GM23338 (cell line): ENCODE data around the gene CLEC2B. TPM values are rescaled to one million over a fixed set of nuclear protein-coding genes. Genes with fewer than 3 reads are reported as not detected.

Experiments
- ATAC-seq: fragments of 200-7000 bp; cut with Tn5 transposase; 3 replicates; pipeline ENCODE4 v1.9.1; 2020
- DNase-seq: peaks from one replicate; pipeline ENCODE4 v3.0.0-alpha.2; 2015; ENCODE audit warnings: low spot score
- H2AFZ ChIP-seq: fragments of 200-600 bp; sonication (generic); 2 replicates; pipeline ENCODE4 v1.8.0; 2016; ENCODE audit warnings: antibody characterized with exemption, mild to moderate bottlenecking, moderate library complexity
- H3F3A ChIP-seq: fragments of 200-600 bp; sonication (generic); replicated peaks from 2 replicates; pipeline ENCODE4 v1.8.0; 2017; ENCODE audit warnings: antibody characterized with exemption, mixed run types, low read depth
- H3K27ac ChIP-seq: fragments of 200-600 bp; sonication (generic); 2 replicates; pipeline ENCODE4 v1.6.1; 2016; ENCODE audit warnings: low read depth
- H3K27me3 ChIP-seq: fragments of 200-600 bp; sonication (generic); 2 replicates; pipeline ENCODE4 v1.8.0; 2016; ENCODE audit warnings: mild to moderate bottlenecking, mixed run types, moderate library complexity; ENCODE audit not compliant: insufficient read depth
- H3K36me3 ChIP-seq: fragments of 200-600 bp; sonication (generic); 2 replicates; pipeline ENCODE4 v1.8.0; 2016; ENCODE audit warnings: mild to moderate bottlenecking; ENCODE audit not compliant: insufficient read depth
- H3K4me1 ChIP-seq: fragments of 200-600 bp; sonication (generic); 2 replicates; pipeline ENCODE4 v1.8.0; 2016; ENCODE audit warnings: mild to moderate bottlenecking, moderate library complexity; ENCODE audit not compliant: insufficient read depth
- H3K4me2 ChIP-seq: fragments of 200-600 bp; sonication (generic); 2 replicates; pipeline ENCODE4 v1.7.1; 2017; ENCODE audit warnings: mixed run types
- H3K4me3 ChIP-seq: fragments of 200-600 bp; sonication (generic); 2 replicates; pipeline ENCODE4 v1.6.1; 2016; ENCODE audit warnings: mixed run types
- H3K79me2 ChIP-seq: fragments of 200-600 bp; sonication (generic); replicated peaks from 2 replicates; pipeline ENCODE4 v1.8.0; 2017; ENCODE audit warnings: mild to moderate bottlenecking; ENCODE audit not compliant: insufficient read depth
- H3K9me2 ChIP-seq: fragments of 200-600 bp; sonication (generic); 2 replicates; pipeline ENCODE4 v1.8.0; 2017; ENCODE audit not compliant: insufficient read depth
- H4K20me1 ChIP-seq: fragments of 200-600 bp; sonication (generic); replicated peaks from 2 replicates; pipeline ENCODE4 v1.8.0; 2017; ENCODE audit warnings: mild to moderate bottlenecking; ENCODE audit not compliant: insufficient read depth
- H3K27ac Mint-ChIP-seq: 2 replicates; pipeline ENCODE4 v1.8.0; 2020; ENCODE audit warnings: inconsistent platforms, mild to moderate bottlenecking, moderate library complexity, mixed read lengths
- H3K27me3 Mint-ChIP-seq: 3 replicates; pipeline ENCODE4 v1.8.0; 2022; ENCODE audit warnings: low read depth, mild to moderate bottlenecking, moderate library complexity, mixed read lengths, inconsistent platforms; ENCODE audit not compliant: insufficient read depth, poor library complexity
- H3K36me3 Mint-ChIP-seq: 3 replicates; pipeline ENCODE4 v1.8.0; 2021; ENCODE audit warnings: low read depth, mild to moderate bottlenecking, inconsistent platforms, moderate library complexity, mixed read lengths
- H3K4me1 Mint-ChIP-seq: 3 replicates; pipeline ENCODE4 v1.8.0; 2020; ENCODE audit warnings: mild to moderate bottlenecking, inconsistent platforms, mixed read lengths
- H3K4me3 Mint-ChIP-seq: 3 replicates; pipeline ENCODE4 v1.8.0; 2021; ENCODE audit warnings: moderate library complexity, mild to moderate bottlenecking, inconsistent platforms, mixed read lengths
- H3K9me3 Mint-ChIP-seq: 3 replicates; pipeline ENCODE4 v1.8.0; 2020; ENCODE audit warnings: moderate library complexity, mild to moderate bottlenecking, inconsistent platforms, mixed read lengths
- CREB1 ChIP-seq: fragments of 250-450 bp; sonication (Bioruptor Pico); IDR thresholded peaks from 2 replicates; pipeline ENCODE4 v1.5.0; 2020; ENCODE audit warnings: low read depth, mild to moderate bottlenecking, moderate library complexity
- EZH2 ChIP-seq: fragments of 200-600 bp; sonication (generic); IDR thresholded peaks from one replicate; pipeline ENCODE4 v1.8.0; 2017; ENCODE audit warnings: antibody characterized with exemption, mild to moderate bottlenecking, low read depth; ENCODE audit not compliant: unreplicated experiment
- EZH2phosphoT487 ChIP-seq: fragments of 200-600 bp; sonication (generic); IDR thresholded peaks from one replicate; pipeline ENCODE4 v1.8.1; 2018; ENCODE audit warnings: antibody characterized with exemption; ENCODE audit not compliant: unreplicated experiment
- JUNB ChIP-seq: IDR thresholded peaks from one replicate; pipeline ENCODE4 v1.6.1; 2016; ENCODE audit warnings: antibody characterized with exemption; ENCODE audit not compliant: unreplicated experiment
- NANOG ChIP-seq: IDR thresholded peaks from 2 replicates; pipeline ENCODE4 v1.6.1; 2016; ENCODE audit warnings: antibody characterized with exemption, borderline replicate concordance
- POLR2AphosphoS5 ChIP-seq: IDR thresholded peaks from 2 replicates; pipeline ENCODE4 v1.6.1; 2016; ENCODE audit warnings: antibody characterized with exemption, low read depth
- STAT1 ChIP-seq: IDR thresholded peaks from one replicate; pipeline ENCODE4 v1.6.1; 2016; ENCODE audit warnings: antibody characterized with exemption; ENCODE audit not compliant: unreplicated experiment
- ZNF114 ChIP-seq: fragments of 250-450 bp; sonication (Bioruptor Pico); IDR thresholded peaks from 2 replicates; pipeline ENCODE4 v1.5.0; 2020; ENCODE audit warnings: mild to moderate bottlenecking, moderate library complexity
- ZNF331 ChIP-seq: fragments of 250-450 bp; sonication (Bioruptor Pico); IDR thresholded peaks from 2 replicates; pipeline ENCODE4 v1.5.0; 2020; ENCODE audit warnings: low read depth, mild to moderate bottlenecking, moderate library complexity
- polyA plus RNA-seq: library from polyadenylated mRNA; unstranded; fragments of >200 nt; fragmentation: Nextera tagmentation; extraction: Ambion mirVana; gene quantifications from 2 replicates; pipeline ENCODE4 v1.2.1, GENCODE V29; 2016
- total RNA-seq: library from RNA; depleted of rRNA; stranded (reverse); fragments of >200 nt; shearing (Covaris generic); gene quantifications from 2 replicates; pipeline ENCODE4 v1.2.3, GENCODE V29; 2014
- TF ChIP-seq, protein P1 (sequence below): fragments of 250-450 bp; sonication (Bioruptor Pico); IDR thresholded peaks from 2 replicates; pipeline ENCODE4 v1.5.0; 2020; ENCODE audit warnings: mild to moderate bottlenecking, moderate library complexity
- TF ChIP-seq, protein P2 (sequence below): IDR thresholded peaks from one replicate; pipeline ENCODE4 v1.6.1; 2018; ENCODE audit warnings: antibody characterized with exemption; ENCODE audit not compliant: unreplicated experiment
- TF ChIP-seq, protein P3 (sequence below), 2 experiments: fragments of 200-600 bp in 1 of 2; sonication (generic) in 1 of 2; conservative IDR thresholded peaks; 2 replicates each; pipeline versions ENCODE4 v1.5.1 to v1.6.1; 2016 to 2017; ENCODE audit warnings: antibody characterized with exemption in 2 of 2, low read depth in 2 of 2, mild to moderate bottlenecking in 2 of 2, moderate library complexity in 1 of 2
- TF ChIP-seq, protein P4 (sequence below): IDR thresholded peaks from 2 replicates; pipeline ENCODE4 v1.6.1; 2016; ENCODE audit warnings: antibody characterized with exemption

CLEC2B gene
- total and polyA plus RNA-seq, 2 experiments from 2014 or later = not detected

DNA sequence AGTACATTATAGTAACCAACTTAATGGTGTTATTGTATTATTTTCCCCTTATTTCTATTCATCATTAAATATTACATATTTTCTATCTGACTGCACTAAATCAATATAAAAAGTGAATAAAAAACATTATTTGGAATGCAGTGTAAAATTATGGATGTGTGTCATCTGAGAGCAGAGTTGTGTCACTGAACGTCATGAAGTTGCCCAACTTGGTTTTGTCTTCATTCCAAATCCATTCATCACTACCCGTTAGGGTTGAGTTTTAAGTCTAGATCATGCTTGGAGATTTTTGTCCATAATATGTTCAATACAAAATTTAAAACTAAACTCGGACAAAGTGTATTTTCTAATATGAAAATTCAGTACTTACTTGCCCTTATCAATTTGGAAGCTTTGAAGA, 25.7 kb downstream of the CLEC2B start:
- no peaks in the 10 kb centered on the region for H3K36me3 Mint-ChIP-seq
- H3K27me3 ChIP-seq = no peaks in the 10 kb centered on the region
- no peak overlapping the region for H3K27ac Mint-ChIP-seq
- ATAC-seq = no peak
- H3K4me3 Mint-ChIP-seq = no peak overlapping the region
- H4K20me1 ChIP-seq = no peaks in the 10 kb centered on the region
- no peak overlapping the region for H2AFZ ChIP-seq
- H3K27me3 Mint-ChIP-seq = no peaks in the 10 kb centered on the region
- H3K4me2 ChIP-seq = no peak overlapping the region
- DNase-seq = no peak
- no peak overlapping the region for H3K4me3 ChIP-seq
- no peaks in the 10 kb centered on the region for H3K9me3 Mint-ChIP-seq
- no peaks in the 10 kb centered on the region for H3K79me2 ChIP-seq
- H3K9me2 ChIP-seq = peaks cover 8% of the 10 kb centered on the region; the same call in 1 of the 2 replicates
- no peaks in the 10 kb centered on the region for H3K36me3 ChIP-seq
- TF ChIP-seq, protein P1, sequence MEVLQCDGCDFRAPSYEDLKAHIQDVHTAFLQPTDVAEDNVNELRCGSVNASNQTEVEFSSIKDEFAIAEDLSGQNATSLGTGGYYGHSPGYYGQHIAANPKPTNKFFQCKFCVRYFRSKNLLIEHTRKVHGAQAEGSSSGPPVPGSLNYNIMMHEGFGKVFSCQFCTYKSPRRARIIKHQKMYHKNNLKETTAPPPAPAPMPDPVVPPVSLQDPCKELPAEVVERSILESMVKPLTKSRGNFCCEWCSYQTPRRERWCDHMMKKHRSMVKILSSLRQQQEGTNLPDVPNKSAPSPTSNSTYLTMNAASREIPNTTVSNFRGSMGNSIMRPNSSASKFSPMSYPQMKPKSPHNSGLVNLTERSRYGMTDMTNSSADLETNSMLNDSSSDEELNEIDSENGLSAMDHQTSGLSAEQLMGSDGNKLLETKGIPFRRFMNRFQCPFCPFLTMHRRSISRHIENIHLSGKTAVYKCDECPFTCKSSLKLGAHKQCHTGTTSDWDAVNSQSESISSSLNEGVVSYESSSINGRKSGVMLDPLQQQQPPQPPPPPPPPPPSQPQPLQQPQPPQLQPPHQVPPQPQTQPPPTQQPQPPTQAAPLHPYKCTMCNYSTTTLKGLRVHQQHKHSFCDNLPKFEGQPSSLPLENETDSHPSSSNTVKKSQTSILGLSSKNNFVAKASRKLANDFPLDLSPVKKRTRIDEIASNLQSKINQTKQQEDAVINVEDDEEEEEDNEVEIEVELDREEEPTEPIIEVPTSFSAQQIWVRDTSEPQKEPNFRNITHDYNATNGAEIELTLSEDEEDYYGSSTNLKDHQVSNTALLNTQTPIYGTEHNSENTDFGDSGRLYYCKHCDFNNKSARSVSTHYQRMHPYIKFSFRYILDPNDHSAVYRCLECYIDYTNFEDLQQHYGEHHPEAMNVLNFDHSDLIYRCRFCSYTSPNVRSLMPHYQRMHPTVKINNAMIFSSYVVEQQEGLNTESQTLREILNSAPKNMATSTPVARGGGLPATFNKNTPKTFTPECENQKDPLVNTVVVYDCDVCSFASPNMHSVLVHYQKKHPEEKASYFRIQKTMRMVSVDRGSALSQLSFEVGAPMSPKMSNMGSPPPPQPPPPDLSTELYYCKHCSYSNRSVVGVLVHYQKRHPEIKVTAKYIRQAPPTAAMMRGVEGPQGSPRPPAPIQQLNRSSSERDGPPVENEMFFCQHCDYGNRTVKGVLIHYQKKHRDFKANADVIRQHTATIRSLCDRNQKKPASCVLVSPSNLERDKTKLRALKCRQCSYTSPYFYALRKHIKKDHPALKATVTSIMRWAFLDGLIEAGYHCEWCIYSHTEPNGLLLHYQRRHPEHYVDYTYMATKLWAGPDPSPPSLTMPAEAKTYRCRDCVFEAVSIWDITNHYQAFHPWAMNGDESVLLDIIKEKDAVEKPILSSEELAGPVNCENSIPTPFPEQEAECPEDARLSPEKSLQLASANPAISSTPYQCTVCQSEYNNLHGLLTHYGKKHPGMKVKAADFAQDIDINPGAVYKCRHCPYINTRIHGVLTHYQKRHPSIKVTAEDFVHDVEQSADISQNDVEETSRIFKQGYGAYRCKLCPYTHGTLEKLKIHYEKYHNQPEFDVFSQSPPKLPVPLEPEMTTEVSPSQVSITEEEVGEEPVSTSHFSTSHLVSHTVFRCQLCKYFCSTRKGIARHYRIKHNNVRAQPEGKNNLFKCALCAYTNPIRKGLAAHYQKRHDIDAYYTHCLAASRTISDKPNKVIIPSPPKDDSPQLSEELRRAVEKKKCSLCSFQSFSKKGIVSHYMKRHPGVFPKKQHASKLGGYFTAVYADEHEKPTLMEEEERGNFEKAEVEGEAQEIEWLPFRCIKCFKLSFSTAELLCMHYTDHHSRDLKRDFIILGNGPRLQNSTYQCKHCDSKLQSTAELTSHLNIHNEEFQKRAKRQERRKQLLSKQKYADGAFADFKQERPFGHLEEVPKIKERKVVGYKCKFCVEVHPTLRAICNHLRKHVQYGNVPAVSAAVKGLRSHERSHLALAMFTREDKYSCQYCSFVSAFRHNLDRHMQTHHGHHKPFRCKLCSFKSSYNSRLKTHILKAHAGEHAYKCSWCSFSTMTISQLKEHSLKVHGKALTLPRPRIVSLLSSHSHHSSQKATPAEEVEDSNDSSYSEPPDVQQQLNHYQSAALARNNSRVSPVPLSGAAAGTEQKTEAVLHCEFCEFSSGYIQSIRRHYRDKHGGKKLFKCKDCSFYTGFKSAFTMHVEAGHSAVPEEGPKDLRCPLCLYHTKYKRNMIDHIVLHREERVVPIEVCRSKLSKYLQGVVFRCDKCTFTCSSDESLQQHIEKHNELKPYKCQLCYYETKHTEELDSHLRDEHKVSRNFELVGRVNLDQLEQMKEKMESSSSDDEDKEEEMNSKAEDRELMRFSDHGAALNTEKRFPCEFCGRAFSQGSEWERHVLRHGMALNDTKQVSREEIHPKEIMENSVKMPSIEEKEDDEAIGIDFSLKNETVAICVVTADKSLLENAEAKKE = no peak
- TF ChIP-seq POLR2AphosphoS5 (no peak), ZNF114 (CRISPR knock-in tag) (no peak), EZH2phosphoT487 (no peak), CREB1 (CRISPR knock-in tag) (no peak), NANOG (no peak), EZH2 (no peak), JUNB (no peak), STAT1 (no peak), ZNF331 (CRISPR knock-in tag) (no peak)
- TF ChIP-seq, protein P2, sequence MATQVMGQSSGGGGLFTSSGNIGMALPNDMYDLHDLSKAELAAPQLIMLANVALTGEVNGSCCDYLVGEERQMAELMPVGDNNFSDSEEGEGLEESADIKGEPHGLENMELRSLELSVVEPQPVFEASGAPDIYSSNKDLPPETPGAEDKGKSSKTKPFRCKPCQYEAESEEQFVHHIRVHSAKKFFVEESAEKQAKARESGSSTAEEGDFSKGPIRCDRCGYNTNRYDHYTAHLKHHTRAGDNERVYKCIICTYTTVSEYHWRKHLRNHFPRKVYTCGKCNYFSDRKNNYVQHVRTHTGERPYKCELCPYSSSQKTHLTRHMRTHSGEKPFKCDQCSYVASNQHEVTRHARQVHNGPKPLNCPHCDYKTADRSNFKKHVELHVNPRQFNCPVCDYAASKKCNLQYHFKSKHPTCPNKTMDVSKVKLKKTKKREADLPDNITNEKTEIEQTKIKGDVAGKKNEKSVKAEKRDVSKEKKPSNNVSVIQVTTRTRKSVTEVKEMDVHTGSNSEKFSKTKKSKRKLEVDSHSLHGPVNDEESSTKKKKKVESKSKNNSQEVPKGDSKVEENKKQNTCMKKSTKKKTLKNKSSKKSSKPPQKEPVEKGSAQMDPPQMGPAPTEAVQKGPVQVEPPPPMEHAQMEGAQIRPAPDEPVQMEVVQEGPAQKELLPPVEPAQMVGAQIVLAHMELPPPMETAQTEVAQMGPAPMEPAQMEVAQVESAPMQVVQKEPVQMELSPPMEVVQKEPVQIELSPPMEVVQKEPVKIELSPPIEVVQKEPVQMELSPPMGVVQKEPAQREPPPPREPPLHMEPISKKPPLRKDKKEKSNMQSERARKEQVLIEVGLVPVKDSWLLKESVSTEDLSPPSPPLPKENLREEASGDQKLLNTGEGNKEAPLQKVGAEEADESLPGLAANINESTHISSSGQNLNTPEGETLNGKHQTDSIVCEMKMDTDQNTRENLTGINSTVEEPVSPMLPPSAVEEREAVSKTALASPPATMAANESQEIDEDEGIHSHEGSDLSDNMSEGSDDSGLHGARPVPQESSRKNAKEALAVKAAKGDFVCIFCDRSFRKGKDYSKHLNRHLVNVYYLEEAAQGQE = no peak
- TF ChIP-seq, protein P3, sequence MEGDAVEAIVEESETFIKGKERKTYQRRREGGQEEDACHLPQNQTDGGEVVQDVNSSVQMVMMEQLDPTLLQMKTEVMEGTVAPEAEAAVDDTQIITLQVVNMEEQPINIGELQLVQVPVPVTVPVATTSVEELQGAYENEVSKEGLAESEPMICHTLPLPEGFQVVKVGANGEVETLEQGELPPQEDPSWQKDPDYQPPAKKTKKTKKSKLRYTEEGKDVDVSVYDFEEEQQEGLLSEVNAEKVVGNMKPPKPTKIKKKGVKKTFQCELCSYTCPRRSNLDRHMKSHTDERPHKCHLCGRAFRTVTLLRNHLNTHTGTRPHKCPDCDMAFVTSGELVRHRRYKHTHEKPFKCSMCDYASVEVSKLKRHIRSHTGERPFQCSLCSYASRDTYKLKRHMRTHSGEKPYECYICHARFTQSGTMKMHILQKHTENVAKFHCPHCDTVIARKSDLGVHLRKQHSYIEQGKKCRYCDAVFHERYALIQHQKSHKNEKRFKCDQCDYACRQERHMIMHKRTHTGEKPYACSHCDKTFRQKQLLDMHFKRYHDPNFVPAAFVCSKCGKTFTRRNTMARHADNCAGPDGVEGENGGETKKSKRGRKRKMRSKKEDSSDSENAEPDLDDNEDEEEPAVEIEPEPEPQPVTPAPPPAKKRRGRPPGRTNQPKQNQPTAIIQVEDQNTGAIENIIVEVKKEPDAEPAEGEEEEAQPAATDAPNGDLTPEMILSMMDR (conservative IDR thresholded peaks at IDR 0.05; ENCODE audit: low read depth in 2 of 2) = no peak
- TF ChIP-seq, protein P4, sequence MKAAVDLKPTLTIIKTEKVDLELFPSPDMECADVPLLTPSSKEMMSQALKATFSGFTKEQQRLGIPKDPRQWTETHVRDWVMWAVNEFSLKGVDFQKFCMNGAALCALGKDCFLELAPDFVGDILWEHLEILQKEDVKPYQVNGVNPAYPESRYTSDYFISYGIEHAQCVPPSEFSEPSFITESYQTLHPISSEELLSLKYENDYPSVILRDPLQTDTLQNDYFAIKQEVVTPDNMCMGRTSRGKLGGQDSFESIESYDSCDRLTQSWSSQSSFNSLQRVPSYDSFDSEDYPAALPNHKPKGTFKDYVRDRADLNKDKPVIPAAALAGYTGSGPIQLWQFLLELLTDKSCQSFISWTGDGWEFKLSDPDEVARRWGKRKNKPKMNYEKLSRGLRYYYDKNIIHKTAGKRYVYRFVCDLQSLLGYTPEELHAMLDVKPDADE = no peak
- H3K27ac ChIP-seq = no peak overlapping the region
- H3K4me1 Mint-ChIP-seq = no peaks in the 10 kb centered on the region
- no peaks in the 10 kb centered on the region for H3F3A ChIP-seq
- H3K4me1 ChIP-seq = no peaks in the 10 kb centered on the region
